DMS 273 (cell line): ENCODE results near the gene PSAP.

Experiments
- DNase-seq: peaks from one replicate; lab custom pipeline; 2025; ENCODE audit not compliant: unreplicated experiment; lab: John Stamatoyannopoulos, UW

PSAP gene

DNA sequence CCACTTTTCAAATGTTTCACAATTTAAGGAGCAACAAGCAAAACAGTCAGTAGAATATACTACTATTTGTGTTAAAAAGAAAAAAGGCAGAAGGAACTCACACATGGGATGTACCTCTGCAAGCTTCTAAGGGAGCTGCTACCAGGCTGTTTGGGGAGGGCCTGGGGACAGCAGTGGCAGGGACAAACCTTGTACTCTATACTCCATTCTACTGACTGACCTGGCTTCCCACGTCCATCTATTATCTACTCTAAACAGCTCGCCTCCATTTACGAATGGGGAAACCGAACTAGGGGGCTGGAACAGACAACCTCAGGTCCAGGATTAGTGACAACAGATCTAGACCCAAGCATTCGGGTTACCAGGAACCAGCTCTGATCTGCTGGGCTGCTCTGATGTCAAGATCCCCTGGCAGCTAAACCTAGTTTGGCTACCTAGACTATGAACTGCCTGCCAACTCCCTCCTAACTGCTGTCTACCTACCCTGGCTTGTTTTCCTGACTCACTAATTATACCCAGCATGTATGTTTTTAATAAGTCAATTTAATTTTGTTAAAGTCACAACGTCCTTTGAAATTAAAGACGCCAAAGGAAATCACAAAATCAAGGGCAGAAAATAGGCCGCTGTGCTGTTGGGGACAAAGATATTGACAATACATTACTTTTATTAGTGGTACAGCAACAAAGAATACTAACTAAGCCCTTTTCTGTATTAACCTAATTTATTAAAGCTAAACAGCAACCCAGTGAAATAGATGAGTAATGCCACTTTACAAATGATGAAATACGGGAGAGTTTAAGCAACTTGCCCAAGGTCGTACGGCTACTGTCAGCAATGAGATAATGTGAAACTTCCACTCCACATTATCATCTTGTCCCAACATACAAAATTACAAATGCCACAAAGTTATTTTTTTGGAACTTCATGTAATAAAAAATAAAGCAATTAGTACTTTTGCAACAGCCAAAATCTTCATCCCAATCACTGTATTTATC, 5.3 kb downstream of the PSAP start:
- DNase-seq, result no peak

DNA sequence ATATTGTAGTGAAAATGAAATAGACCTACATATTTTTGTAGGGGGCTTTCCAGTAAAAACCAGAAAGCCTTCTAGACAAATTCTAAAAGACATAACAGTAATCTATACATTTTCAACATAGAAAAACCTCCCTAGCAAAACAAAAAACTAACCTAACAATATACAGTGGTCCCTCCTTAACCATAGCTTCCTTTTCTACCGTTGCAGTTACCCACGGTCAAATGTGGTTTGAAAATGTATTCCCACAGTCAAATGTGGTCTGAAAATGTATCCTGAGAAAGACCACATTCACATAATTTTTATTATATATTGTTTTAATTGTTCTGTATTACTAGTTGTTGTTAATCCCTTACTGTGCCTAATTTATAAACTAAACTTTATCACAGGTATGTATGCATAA, 6.4 kb downstream of the PSAP start:
- DNase-seq, result no peak

DNA sequence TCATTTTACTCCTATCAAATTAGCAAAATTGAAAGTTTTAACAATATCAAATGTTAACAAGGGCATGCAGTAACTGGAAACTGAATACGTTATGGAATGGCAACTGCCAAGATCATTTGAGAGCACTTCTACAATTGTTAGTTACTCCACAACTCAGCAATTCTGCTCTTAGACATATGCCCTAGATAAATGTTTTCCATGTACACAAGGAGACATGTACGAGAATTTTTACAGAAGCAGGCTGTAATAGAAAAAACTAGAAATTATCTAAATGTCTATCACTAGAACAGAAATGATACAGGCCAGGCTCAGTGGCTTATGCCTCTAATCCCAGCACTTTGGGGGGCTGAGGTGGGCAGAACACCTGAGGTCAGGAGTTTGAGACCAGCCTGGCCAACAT, 7.0 kb downstream of the PSAP start:
- no peak for DNase-seq

DNA sequence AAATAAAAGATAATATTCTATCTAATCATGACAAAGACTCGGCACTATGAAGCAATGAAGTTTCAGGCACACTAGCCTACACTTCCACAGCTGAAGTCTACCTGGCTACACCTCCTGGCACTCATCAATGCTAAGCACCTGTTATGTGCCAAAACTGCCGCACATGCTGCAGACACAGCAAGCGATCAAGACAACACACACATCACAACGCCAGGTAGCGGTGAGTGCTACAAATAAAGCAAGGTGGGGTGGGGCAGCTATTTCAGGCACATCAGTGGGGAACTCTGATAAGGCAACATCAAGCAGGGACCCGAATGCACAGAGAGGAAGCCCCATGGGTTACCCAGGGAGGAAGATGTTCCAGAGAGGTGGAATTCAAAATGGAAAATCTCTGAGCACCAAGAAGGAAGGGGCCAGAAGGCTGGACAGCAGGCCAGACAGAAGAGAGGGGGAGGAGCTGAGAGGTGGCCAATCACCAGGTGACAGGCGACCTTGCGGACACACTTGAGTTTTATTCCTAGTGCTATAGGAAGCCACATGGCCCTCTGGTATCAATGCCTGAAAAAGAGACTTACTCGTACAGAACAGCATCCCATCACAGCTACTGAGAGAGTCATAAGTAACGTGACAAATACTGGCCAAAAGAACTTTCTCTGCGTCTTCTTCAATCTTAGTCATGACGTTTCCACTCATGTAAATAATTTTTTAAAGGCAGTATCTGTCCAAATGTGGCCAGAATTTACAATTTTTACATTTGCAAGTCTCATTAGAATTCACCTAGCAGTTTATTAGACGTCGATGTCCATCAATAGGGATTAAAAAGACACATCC, 8.0 kb downstream of the PSAP start:
- DNase-seq, result no peak

DNA sequence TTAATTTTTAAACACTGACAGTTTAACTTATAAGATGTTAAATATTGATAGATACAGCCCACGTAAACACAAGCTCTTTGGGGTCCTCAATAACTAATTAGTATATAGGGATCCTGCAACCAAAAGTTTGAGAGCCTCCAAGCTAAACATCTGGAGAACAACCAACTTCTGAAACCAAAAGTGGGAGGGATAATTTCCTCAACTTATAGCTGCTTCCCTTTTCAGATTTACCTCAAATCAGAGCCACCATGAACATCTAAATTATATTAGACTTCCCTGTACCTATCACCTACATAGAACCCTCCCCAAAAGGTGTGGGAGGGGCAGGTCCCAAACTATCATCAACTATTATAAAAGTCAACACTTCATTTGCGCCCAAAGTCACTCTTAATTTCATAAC, 8.6 kb downstream of the PSAP start:
- no peak for DNase-seq

DNA sequence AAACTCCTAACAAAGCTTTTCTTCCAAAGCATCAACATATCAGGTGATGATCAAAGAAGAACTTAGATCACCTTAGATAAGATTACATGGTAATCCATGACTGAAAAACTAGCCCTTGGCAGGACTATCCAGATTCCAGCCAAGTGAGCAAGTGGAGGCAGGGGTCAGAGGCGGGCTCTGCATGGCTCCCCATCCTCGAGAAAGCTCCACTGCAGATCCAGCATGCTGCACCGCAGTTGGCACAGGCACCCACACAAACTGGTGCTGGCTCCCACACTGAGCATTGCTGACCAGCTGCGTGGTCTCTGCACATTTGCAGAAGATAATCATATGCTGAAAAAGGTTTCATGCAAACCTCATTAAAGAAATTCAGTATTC, 10.1 kb downstream of the PSAP start:
- peak; percentile 28 for DNase-seq

- DNase-seq, result peak; percentile 93
Observed at GRCh38 chr10:71840177-71840957, 10.7 kb downstream of the PSAP start.

DNA sequence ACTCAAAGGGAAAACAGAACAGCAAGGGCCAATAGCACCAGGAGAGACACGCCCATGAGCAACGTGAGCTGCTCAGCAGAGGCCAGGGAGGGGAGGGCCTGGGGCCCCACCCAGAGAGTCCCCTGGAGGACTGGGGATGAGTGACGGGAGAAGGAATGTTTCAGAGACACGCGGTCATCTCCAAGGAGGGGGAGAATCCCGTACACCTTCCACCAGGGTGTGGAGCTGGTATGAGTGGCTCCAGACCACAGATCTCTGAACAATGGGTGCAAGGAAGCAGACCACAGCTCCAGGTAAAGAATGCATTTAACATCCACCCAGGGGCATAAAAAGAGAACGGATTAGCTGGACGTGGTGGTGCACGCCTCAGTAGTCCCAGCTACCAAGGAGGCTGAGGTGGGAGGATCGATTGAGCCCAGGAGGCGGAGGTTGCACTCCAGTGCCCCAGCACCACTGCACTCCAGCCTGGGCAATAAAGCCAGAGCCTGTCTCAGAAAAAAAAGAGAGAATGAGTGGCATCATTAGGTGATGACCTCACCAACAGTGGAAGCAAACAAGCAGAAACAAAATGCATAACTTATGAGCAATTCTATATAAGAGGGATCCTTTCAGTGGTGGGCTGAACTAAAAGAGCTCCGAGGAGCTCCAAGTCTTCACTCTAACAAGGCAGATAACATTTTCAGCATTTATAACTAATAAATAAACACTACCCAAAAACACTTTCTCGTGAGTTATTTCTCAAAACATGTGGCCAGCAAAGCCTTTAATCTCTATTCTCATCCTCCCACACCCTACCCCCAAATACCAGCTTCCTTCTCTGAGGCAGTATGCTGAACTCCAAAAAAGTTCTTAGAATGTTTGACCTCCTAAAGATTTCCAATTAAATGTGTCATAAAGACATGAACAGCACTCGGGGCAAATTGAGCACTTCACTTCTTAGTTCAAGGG, 12.5 kb downstream of the PSAP start:
- DNase-seq, result peak; percentile 18

DNA sequence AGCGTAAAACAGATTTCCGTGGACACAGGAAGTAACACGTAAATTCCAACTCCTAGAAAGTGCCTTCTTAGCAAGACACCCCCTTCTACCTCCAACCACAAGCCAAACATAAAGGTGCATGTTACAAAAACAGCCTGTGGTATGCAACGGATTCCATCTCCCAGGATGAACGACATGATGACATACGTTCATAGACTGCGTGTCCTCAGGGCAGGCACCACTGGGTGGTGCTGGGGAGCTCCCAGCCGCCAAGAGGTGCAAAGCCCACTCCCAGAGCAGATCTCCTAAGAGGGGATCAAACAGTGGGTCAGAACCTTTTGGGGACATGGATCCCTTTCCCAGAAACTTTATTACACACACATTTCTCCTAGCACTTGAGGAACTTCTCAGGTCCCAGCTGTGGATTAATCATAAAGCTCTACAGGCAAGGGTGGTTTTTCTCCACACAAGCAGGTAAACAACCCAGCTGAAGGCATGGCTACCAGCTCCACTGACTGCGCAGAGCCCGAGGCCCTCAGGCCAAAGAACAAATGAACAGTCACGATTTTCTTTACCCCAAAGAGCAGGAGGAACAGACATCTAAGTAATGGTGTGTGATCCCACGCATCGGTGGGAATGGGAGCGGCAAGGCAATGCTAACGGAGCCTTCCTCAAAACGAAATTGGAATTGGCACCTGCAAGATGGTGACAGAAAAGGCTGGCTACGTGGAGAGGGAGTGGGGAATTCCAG, 13.8 kb downstream of the PSAP start:
- peak; percentile 71 for DNase-seq

DNA sequence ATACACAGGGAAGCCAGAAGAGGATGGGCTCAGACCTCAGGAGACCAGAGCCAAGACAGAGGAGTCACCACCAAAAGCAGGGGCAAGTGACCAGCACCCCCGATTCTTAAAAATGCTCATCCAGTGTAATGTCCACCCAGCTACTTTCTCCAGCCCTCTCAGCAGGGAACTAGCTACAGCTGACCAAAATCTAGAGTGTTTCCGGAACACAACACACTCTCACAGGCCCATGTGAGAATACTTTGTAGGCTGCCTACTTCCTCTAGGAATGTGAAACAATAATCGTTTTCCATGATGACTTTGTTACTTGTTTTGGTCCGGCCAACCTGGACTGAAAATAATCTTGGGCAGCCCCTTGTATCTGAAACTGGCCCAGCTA, 14.5 kb downstream of the PSAP start:
- peak; percentile 45 for DNase-seq

DNA sequence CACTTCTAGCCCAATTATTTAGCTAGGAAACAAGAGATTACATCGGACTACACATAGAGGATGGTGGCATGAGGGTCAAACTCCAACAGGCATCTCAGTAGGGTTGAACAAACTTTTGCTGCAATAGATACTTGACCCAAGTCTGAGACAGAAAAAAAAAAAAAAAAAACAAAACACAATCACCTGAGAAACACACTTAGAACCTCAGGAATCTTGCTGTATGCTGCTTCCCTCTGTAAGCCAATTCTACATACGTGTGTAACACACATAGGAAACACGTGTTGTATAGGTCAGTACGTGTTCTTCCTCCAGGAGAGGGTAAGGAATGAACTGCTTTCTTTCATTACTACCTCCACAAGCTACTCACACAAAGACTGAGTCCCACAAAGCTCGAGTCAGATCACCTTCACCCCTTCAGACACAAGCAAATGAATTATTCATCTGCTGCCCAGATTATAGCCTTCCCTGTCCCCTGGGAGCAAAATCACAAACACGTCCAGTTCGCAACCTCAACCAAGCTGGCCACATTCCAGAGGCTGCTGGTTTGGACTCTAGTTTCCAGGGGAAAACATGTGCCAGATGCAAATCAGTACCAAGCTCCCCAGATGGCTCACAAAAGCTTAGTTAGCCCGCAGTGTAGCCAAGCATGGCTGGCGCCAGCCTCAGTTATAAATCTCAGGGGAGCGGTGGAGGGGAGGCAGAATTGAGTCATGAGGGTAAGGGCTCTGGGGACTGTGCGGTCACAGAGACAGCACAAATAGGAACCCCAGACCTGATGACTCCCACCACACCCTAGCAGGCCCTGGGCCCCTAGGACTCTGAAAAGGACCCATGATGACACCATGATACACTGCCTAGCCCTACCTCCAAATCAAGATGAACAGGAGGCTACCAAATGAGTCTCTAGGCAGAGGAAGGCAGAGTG, 15.1 kb downstream of the PSAP start:
- peak; percentile 98 for DNase-seq

DNA sequence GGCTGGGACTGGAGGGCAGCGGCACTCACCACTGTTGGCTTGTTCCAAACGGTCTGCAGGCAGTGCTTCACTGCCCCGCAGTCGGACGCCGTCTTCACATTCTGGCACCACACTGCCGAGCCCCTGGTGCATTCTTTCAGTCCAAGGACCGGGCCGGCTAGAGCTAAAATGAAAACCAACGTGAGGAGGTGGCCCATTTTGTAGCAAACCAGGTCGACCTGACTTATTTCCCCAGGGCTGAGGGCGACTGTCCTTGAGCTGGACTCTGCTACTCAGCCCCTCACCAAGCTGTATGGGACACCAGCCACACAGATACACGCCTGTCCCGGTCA, 16.7 kb downstream of the PSAP start:
- DNase-seq, result no peak

DNA sequence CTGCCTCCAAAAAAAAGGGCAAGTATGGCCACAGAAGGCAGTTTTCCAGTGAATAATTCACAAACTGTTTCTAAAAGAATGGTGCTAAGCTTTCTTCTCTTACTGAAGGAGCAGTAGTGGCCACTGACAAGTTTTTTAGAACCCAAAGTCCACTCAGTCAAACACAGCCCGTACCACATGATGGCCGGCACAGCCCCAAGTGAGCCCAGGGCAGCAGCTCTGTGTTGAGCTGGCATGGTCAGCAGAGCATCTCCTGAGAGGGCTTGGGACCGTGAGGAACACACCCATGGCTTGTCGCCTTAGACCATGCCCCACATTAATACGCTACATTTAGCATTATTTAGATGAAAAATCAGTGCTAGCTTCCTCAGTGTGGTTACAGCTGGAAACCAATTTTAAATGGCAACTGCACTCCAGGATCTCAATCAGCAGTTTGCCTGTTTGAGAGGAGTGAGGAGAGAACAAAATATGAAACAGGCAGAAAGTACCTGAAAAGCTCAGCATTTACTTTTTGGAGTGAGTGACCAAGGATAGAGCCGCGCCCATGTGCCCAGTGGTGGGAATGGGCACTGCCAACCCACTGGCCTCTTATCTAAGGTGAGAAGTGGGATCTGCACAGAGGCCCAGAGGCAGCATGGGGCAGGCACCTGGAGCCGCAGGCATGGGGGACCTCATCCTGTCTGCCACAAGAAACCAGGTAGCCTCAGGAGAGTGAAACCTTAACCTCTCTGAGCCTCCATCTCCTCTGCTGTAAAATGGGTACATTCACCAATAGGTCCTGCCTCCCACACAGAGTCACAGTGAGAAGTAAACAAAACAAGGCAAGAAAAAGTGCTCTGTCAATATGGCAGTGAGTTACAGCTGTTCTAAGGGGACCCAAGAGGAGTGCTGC, 17.4 kb downstream of the PSAP start:
- DNase-seq, result no peak

DNA sequence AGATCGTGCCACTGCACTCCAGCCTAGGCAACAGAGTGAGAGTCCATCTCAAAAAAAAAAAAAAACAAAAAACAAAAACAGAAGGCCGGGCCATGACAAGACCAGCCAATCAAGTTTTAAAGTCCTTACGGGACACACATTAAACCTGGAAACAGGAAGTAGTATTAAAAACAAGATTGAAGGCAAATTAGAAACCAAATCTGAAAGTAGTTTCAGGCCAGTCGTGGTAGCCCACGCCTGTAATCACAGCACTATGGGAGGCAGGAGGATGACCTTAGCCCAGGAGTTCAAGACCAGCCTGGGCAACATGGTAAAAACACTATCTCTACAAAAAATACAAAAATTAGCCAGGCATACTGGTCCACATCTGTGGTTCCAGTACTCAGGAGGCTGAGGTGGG, 18.1 kb downstream of the PSAP start:
- no peak for DNase-seq

DNA sequence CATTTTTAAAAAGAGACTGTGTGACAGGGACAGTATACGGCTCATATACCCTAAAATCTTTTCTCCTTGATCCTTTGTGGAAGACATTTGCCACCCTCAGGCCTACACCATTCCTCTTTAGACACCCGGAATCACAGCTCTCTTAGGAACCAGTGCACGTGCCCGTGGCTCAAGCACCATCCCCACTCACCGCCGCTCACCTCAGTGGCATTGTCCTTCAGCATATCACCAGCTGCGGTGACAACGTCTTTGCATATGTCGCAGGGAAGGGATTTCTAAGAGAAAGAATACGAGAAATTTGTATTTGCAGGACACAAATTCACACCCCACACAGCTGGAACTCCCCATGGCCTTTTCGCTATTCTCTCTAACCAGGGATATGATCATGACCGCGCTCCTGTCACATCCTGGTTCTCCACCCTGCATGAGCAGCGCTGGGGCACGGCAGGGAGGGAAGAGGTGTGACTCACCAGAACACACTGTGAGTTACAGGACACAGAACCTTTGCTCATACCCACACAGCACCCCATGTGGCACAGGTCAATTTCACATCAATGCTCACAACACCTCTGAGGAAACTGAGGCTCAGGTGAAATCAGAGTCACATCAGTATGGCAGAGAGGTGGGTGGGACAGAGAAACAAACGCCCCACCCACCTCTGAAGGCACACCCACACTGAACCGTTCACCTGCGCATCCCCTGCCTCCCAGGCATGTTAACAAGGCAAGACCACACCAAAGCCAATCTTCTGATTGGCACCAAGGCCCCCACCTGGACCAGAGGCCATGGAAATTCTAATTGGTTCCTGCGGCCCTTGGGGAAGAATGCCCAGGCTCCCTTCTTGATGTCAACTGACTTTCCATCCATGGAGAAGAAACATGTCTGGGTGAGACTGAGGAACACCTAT, 19.2 kb downstream of the PSAP start:
- no peak for DNase-seq

GRCh38 chr10:71830726-71831125, 20.3 kb downstream of the PSAP start:
- no peak for DNase-seq

GRCh38 chr10:71829896-71830295, 21.2 kb downstream of the PSAP start:
- DNase-seq, result no peak
